NCI-H2081 (cell line): Measurements from ENCODE around the gene RHOH.
"Not testable (repeated sequence)": the region's sequence is repeated elsewhere in the genome, so short reads cannot be mapped to it uniquely, and the experiment has no call there.

ENCODE experiments used
- DNase-seq, 2 experiments: peaks; one replicate each; lab custom pipeline; 2025; lab: John Stamatoyannopoulos, UW

RHOH gene

GRCh38 chr4:40196724-40197281 is at the start of gene RHOH:
RHOH (plus strand) TSS chr4:40197031; CDS start chr4:40243387, 46,356 bp downstream.
- no peak for DNase-seq

- not testable (repeated sequence) for DNase-seq
Observed at GRCh38 chr4:40147490-40147889, 49.3 kb upstream of the RHOH start.

GRCh38 chr4:40149960-40150385 is 46.9 kb upstream of the RHOH start:
- peak; percentile 64 to 79 for DNase-seq

GRCh38 chr4:40150932-40151331 is 45.9 kb upstream of the RHOH start:
- no peak for DNase-seq

- no peak for DNase-seq
Observed at GRCh38 chr4:40152637-40153036, 44.2 kb upstream of the RHOH start.

- no peak for DNase-seq
Observed at GRCh38 chr4:40157436-40157835, 39.4 kb upstream of the RHOH start.

- DNase-seq = no peak
Observed at GRCh38 chr4:40160258-40160657, 36.6 kb upstream of the RHOH start.

- DNase-seq = no peak
Observed at GRCh38 chr4:40164459-40164858, 32.4 kb upstream of the RHOH start.

- DNase-seq = no peak
Observed at GRCh38 chr4:40165916-40166315, 30.9 kb upstream of the RHOH start.

GRCh38 chr4:40168070-40168469 is 28.8 kb upstream of the RHOH start:
- DNase-seq = no peak

GRCh38 chr4:40170588-40170987 is 26.2 kb upstream of the RHOH start:
- DNase-seq = no peak

GRCh38 chr4:40173470-40173875 is 23.4 kb upstream of the RHOH start:
- DNase-seq = no peak

GRCh38 chr4:40176602-40177001 is 20.2 kb upstream of the RHOH start:
- DNase-seq = no peak

GRCh38 chr4:40177591-40177990 is 19.2 kb upstream of the RHOH start:
- DNase-seq = no peak

GRCh38 chr4:40178672-40179071 is 18.2 kb upstream of the RHOH start:
- peak in 1 of 2 experiments; percentile 35 for DNase-seq

GRCh38 chr4:40179360-40179759 is 17.5 kb upstream of the RHOH start:
- DNase-seq = no peak

- no peak for DNase-seq
Observed at GRCh38 chr4:40180356-40180755, 16.5 kb upstream of the RHOH start.

- no peak for DNase-seq
Observed at GRCh38 chr4:40182001-40182400, 14.8 kb upstream of the RHOH start.

- no peak for DNase-seq
Observed at GRCh38 chr4:40182954-40183353, 13.9 kb upstream of the RHOH start.

GRCh38 chr4:40183615-40184411 is 13.0 kb upstream of the RHOH start:
- DNase-seq = no peak

GRCh38 chr4:40185830-40186664 is 10.8 kb upstream of the RHOH start:
- DNase-seq = no peak

- no peak for DNase-seq
Observed at GRCh38 chr4:40186665-40187014, 10.2 kb upstream of the RHOH start.

GRCh38 chr4:40187386-40187906 is 9.4 kb upstream of the RHOH start:
- DNase-seq = no peak
